Right renal pelvis (tissue), 4 donors: ENCODE results near the gene ZNF181. TPM values are rescaled to one million over a fixed set of nuclear protein-coding genes. Genes with fewer than 3 reads are reported as not detected.
"Not testable (repeated sequence)": the region's sequence is repeated elsewhere in the genome, so short reads cannot be mapped to it uniquely, and the experiment has no call there.

ENCODE experiments used
- DNase-seq, 4 donors: peaks; one replicate each; pipeline ENCODE4 v3.0.0-alpha.2; 2013; ENCODE audit warnings: low read depth in 4 of 4, low spot score in 3 of 4, missing footprints in 1 of 4
- polyA plus RNA-seq, 4 donors: library from polyadenylated mRNA; unstranded; fragments of 120-200 nt; gene quantifications; one replicate each; pipeline ENCODE4 v1.2.1, GENCODE V29; 2013; ENCODE audit not compliant: insufficient read length in 4 of 4

ZNF181 gene
- polyA plus RNA-seq = 10 to 100 TPM; 19.2 to 29.8 (median 28.0) TPM

GRCh38 chr19:34733746-34734536 lies at the start of gene ZNF181:
TSS of gene ZNF181 (plus strand) at chr19:34734243. CDS start at chr19:34735038, 795 bp downstream.
- DNase-seq = peak; percentile 82 to 86 (median 82)

DNA sequence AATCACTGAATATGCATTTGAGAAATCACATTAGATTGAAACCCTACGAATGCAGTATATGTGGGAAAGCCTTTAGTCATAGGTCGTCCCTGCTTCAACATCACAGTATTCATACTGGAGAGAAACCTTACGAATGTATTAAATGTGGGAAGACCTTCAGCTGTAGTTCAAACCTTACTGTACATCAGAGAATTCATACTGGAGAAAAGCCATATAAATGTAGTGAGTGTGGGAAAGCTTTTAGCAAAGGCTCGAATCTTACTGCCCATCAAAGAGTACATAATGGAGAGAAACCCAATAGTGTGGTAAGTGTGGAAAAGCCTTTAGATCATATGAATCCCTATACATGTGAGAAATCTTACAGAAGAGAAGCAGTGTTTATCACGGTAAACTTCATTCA lies 48.8 kb upstream of the ZNF181 start:
- DNase-seq = not testable (repeated sequence)

DNA sequence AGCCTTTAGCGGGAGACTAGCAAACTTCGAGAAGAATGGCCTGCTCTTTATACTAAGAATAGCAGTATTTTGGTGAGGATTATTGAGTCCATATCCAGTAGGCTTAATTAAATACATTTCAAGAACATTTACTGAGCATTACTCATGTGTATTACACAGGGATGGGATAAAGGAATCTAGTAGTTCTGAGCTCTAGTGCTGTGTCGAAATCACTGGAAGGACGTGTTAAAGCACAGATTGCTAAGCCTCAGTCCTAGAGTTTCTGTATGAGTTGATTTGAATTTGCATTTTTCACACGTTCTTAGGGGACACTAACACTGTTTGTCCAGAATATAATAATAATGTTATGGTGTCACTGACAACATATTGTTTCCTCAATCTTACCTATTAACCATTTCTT lies 47.6 kb upstream of the ZNF181 start:
- DNase-seq = no peak

GRCh38 chr19:34687348-34687747 lies 46.7 kb upstream of the ZNF181 start:
- no peak for DNase-seq

DNA sequence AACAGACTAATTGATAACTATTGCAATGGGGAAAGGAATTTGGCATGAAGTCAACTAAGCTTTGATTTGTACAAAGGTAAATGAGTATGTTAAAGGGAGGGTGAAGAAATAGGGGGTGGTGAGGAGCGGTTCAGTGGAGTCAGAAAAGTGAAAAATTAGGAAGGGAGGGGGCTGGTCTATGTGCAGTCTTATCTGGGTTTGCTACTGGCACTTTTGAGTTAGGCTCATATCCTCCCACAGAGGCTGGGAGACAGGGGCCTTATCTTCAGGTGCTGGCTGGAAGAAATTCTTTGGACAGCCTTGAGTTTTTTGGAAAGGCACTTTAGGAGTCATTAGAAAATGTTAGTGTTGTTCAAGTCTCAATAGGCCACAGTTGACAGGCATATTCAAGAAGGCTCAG lies 45.5 kb upstream of the ZNF181 start:
- no peak for DNase-seq

- no peak for DNase-seq
Measured at GRCh38 chr19:34690372-34690771, 43.7 kb upstream of the ZNF181 start.

- DNase-seq = no peak
Measured at GRCh38 chr19:34692549-34692948, 41.5 kb upstream of the ZNF181 start.

DNA sequence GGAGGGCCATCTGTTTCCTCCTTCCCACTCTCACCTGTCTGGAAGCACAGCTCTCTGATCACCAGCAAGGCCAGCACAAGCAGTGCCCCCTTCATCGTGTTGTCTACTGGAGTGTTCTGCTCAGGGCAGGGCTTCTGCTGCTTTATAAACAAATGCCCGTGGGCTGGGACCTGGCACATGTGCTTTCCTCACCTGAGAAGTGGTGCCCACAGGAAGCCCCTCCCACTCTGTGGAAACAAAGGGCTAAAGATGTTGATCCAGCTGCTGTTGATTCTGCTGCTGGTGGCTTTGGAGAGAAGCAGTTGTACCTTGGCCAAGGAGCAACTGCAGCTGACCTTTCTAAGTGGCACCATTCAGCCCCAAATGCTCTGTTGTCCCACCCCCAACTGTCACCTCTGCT lies 26.4 kb upstream of the ZNF181 start:
- no peak for DNase-seq

DNA sequence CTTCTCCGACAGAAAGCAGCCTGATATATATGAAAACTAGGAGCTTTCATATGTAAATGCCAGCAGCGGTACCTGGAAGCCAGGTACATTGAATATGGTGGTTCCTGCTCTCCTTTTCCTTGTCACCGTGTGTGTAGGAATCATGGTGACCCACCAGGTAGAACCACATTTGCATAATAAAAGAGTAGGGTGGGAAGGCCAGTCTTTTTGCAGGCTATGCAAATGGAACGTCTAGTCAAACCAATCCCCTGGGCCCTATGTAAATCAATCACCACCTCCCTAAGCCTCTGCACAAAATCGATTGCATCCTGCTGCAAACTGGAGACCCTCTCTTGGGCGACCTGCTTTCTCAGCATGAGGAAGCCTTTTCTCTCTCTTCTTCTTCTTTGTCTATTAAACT lies 22.2 kb upstream of the ZNF181 start:
- DNase-seq = no peak

DNA sequence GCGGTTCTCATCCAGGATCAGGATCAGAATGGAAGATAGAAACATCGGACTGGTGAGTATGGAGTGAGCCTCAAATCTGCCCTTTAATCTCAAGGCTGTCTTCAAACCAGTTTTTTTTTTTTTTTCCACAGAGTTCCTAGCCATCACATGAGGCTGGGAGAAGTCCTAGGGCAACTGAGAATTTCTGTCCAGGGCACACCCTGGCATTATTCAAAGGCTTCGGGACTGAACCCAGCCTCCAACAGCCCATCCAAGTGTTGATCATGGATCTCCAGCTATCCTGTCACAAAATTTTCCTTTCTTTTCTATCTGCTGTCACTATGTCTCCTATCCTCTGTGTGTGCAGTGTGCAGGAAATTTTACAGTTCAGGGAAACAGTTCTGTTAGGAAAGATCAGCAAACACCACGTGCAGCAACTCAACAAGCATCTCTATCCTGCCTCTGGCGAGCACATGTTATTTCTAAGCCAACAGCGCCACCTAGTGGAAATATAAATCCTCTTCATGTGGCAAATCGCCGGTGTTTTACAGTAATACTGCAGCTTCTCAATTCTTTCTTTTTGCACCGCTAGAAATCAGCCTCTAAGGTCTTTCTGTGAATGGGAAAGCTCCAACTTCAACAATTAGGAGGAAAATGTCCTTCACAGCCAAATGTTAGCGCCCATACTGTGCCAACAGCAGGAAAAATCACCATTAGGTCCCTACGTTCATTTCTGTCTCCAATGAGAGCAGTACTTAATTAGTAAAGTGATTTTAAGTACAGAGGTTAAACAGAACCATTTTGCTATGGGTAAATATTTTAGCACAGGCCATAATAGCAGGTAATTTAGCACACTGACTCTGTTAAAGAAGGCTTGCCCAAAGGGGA lies 21.4 kb upstream of the ZNF181 start:
- peak; percentile 41 to 54 (median 42) for DNase-seq

DNA sequence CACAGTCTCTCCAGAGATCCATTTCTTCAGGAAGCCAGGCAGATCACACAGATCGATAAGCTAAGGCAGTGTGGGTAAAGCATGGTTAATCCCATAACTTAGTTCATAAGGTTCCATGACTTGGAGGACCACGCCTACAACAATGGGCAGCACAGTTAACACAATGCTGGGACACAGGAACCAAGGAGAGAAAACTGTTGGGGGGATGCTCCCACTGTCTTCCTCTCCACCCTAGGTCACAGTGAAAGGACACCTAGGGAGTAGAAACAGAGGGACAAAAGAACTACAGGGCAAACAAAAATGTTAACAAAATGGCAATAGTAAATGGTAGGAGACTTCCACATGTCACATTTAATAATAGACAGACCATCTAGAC lies 20.8 kb upstream of the ZNF181 start:
- DNase-seq = no peak

DNA sequence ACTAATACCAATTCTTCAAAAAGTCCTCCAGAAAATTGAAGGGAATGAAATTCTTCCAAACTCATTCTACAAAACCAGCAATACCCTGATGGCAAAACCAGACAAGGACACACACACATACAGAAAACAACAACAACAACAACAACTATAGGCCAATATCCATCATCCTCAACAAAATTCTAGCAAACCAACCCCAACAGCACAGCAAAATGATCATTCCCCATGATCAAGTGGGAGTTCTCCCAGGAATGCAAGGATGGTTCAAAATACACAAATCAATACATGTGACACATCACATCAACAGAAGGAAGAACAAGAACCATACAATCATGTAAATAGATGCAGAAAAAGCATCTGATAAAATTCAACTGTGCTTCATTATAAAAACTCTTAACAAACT lies 18.7 kb upstream of the ZNF181 start:
- no peak for DNase-seq

DNA sequence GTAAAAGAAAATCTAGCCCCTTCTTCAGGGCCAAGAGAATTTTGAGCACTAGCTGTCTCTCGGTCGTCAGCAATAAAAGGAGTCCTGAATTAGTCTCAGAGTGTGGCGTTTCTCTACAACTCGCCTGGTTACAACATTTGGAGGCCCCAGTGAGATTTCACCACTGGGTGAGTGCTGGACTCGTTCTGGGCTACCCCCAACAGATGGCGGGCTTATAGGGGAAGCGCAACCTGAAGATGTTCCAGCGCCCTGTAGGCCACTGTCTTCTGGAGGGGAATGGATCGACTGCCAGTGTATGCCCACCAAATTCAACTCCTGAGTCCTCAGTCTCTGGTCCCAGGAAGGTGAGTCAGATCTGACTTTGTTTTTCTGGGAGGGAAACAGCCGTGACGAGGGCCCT lies 11.7 kb upstream of the ZNF181 start:
- DNase-seq = no peak

- DNase-seq = no peak
Measured at GRCh38 chr19:34725400-34725799, 8.6 kb upstream of the ZNF181 start.

DNA sequence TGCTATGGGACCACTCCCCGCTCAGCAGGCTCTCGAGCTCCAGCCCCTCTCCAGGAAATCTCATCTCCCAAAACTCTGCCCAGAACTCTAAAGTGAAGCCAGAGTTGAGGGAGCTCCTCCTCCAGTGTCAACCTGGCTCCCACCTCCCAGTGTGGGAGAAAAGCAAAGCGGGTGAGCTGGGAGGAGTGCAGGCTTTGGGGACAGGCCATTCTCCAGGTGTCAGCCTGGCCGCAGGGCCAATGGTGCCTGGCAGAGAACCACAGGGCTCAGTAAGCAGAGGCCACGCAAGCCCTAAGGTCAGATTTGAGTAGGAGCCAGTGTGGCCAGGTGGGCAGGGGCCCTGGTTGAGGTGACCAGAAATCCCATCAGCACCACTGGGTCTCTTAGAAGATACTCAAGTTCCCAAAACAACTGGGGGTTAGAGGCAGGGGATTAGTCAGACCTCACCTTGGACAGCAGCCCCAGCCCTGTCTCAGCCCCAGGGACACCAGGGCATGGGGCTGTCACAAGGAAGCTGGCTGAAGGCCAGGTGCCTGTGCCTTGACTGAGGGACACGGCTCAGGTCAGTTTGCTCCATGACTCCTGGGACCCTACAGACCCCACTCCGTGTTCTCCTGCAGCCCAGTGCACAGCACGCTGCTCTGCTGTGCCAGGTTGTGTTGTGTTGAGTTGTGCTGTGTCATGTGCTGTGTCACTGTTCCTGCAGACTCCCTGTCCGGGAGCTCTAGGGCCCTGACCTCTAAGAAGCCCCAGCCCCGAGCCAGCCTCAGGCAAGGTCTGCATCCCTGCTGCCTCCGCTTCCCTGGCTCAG lies 2.8 kb upstream of the ZNF181 start:
- no peak for DNase-seq

GRCh38 chr19:34731964-34732363 lies 2.1 kb upstream of the ZNF181 start:
- DNase-seq = no peak

DNA sequence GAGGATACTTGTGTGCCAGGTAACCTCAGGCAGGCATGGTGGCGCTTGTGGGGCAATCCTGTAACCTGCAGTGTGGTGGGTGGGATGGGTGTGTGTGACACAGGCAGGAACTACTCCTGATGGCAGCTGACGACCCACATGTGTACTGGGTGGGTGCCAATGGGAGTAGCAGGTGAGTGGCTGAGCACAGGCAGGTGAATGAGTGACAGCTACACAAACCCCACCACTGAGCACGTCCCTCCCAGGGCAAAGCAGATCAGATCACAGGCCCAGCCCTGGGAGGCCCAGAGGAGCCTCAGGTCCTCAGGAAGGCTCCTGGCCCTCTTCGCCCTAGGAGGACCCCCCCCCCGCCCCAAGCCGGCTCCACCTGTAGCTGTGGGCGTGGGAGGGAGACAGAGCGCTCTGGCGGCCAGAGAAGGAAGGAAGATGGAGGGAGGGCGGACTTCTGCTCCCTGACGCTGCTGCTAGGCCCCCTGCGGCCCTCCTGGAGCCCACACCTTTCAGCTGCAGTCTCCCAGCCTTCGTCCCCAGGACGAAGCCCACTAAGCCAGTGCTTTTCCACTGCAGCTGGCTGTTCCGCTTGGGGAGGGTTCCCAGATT lies 1.3 kb upstream of the ZNF181 start:
- DNase-seq = peak in 1 of 4 donors; percentile 15

DNA sequence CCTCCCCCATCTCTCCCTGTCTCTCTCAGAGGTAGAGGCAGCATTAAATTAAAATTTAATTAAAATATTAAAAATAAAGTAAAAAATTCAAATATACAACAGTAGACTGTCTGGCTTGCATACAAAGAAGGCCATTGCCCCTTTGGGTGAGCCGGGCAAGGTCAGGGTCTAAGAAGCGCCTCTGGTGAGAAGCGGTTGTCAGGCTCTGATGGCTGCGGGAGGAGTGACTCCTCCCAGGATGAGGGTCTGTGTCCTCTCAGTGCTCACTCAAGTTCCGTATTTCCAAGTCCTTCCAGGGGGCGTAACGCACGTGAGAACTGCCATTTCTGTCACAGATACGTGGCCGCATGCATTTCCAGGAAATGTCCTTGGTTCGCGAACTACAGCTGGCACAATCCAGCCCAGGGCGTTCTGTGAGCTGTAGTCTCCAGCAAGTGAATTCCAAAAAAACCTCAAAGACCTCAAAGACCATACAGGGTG lies 737 bp upstream of the ZNF181 start:
- peak in 2 of 4 donors; percentile 65 to 70 for DNase-seq

DNA sequence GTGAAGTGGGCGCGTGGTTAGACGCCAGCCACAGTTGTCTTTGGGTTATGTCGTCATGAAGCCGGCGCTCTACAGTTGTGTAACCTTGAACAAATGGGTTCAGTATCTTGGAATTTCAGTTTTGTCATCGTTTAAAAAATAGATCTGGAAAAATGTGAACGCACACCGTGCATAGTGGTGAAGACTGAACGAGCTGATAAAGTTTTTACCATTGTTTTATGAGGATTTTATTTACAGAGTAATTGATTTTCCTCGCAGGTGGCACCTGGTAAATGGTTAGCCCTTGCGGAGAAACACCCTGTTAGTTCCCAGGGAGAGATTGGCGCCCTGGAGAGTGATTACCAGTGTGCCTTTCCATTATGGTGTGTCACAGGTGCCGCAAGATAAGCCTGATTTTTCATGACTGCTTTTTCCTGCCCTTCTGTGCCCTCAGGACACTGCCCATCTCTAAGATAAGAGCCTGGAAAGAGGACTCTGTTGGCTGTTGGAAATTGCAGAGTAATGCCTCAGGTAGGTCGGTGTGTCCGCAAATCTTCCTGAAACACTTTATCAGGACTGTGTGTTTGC lies 577 bp downstream of the ZNF181 start:
- peak in 2 of 4 donors; percentile 12 to 64 for DNase-seq
